ENCODE measurements around the gene CSGALNACT2. TPM values are rescaled to one million over a fixed set of nuclear protein-coding genes. Genes with fewer than 3 reads are reported as not detected.

CSGALNACT2 gene
- total and polyA plus RNA-seq, 9 of the 15 experiments (the other 6 are each of a cell fraction or from before 2014, with no cell fraction given) = 1.4 to 7.3 (median 3.5) TPM

GRCh38 chr10:43198682-43199005 is 60.4 kb downstream of the CSGALNACT2 start (continued):
- TF ChIP-seq ZNF395 (CRISPR knock-in tag; IDR thresholded peaks at IDR 0.05) (no peak), TCF3 (CRISPR knock-in tag; IDR thresholded peaks at IDR 0.05) (no peak), CLOCK (CRISPR knock-in tag; IDR thresholded peaks at IDR 0.05; ENCODE audit: borderline replicate concordance) (no peak), CCNT2 (IDR thresholded peaks at IDR 0.05; ENCODE audit: borderline replicate concordance, extremely low read depth, insufficient read length, low read depth, low read length) (no peak), ARID3B (CRISPR knock-in tag; IDR thresholded peaks at IDR 0.05; ENCODE audit: borderline replicate concordance) (no peak), MTA3 (IDR thresholded peaks at IDR 0.05; ENCODE audit: borderline replicate concordance) (no peak), SETDB1 (IDR thresholded peaks at IDR 0.05; ENCODE audit: low read length) (no peak), ZMIZ1 (IDR thresholded peaks at IDR 0.05; ENCODE audit: low read depth in 2 of 2, low read length in 2 of 2) (no peak), ZNF76 (CRISPR knock-in tag; IDR thresholded peaks at IDR 0.05; ENCODE audit: borderline replicate concordance) (no peak), PTBP1 (IDR thresholded peaks at IDR 0.05; ENCODE audit: low read depth, low read length) (no peak), ZNF263 (CRISPR knock-in tag; IDR thresholded peaks at IDR 0.05; ENCODE audit: borderline replicate concordance) (no peak)
